Adipose tissue (tissue), 3 donors: Measurements from ENCODE around the gene KDR. TPM values are rescaled to one million over a fixed set of nuclear protein-coding genes. Genes with fewer than 3 reads are reported as not detected.

Experiments
- H3K27ac ChIP-seq: one replicate; pipeline ENCODE4 v1.5.1; 2013; ENCODE audit warnings: low read depth, low read length
- WGBS, 3 donors: extraction: QIAGEN DNeasy Blood & Tissue Kit; methylation state at CpG; one replicate each; pipeline ENCODE4 v1.1.7; 2013; 5-methylcytosine and 5-hydroxymethylcytosine counted together
- polyA plus RNA-seq, 3 donors: library from polyadenylated mRNA; stranded (reverse); fragments of 200-250 nt; gene quantifications; one replicate each; pipeline ENCODE4 v1.2.3, GENCODE V29; 2013
- donor health status: healthy with polysubstance abuse.
- donor health status: Bipolar disorder and iron deficiency.
- donor health status: healthy.

KDR gene
- polyA plus RNA-seq, 3 donors: 3.8 to 37.4 (median 8.2) TPM

DNA sequence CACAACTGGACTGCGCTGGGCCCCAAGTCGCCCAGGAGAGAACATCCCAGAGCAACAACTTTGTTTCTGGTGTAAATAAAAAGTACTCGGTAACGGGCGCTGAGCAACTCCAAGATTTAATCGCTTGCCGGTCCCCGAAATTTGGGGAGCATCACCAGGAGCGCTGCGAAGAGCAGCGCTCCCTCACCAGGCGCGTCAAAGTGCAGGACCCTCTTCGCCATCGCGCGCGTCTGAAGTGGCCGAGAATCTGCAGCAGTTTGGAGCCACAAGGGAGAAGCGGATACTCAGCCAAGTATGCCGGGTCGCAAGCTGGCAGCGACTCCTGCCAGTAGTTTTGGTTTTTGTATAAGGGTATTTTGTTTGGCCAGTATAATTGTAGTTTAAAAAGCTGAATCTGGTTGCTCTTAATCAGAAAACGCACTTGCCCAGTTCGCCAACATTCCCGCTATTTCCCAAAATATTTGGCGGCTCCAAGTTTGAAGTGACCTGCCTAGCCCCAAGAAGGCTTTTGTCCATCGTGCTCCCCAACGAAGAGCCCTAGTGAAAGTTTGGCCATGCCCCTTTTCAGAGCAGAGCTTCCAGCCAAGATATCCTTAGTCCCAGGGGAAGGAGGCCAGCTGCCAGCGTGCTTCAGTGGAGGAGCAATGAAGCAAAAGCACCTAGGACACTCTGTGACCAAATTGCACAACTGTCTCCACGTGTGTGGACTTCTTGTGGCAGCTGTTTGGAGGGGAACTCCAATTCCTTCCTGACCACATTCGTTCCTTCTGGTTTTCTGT, 557 bp upstream of the KDR start:
- H3K27ac ChIP-seq: no peak overlapping the region
- 4% methylated on average over 32 of the region's 32 CpGs for WGBS, 3 donors

DNA sequence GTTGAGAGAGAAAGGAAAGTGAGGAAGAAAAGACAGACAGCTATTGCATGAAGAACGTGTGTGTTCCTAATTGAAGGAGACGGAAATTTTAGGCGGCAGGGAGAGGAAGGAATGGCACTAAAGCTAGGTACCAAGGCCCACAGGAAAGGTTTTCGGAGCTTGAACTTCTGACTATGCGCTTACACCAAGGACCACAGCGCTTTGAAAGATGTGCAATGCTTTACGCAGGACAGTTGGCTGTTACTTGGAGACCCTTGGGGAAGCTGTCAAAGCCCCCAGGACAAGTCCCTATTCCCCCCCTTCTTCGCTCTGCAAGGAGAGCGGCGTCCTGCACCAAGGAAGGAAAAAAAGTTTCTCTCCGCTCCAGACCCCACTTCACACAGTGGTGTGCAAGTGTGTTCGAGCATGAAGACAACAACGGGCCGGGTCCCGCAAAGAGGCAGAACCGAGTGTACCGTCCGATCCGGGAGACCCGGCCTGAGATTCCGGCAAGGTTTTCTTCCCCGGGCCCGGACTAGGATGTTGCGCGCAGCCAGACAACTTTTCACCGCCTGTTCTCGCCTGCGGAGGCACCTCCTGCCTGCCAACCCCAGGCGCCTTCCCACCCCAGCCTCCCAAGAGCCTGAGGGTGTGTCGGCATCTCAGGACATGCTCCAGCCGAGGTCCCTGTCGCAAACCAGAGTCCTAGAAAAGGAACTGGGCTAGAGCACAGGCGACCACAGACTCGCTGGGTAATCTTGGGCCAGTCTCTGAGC, 896 bp downstream of the KDR start:
- H3K27ac ChIP-seq: no peak overlapping the region
- WGBS, 3 donors: 8 to 19% (median 18%) methylated on average over 34 of the region's 34 CpGs

GRCh38 chr4:55123791-55124190, 1.6 kb downstream of the KDR start:
- no peak overlapping the region for H3K27ac ChIP-seq
- 52 to 64% (median 61%) methylated on average over 6 of the region's 6 CpGs for WGBS, 3 donors

GRCh38 chr4:55122235-55122634, 3.2 kb downstream of the KDR start:
- H3K27ac ChIP-seq: no peak overlapping the region
- 45 to 76% (median 60%) methylated on average over 2 of the region's 2 CpGs for WGBS, 3 donors

GRCh38 chr4:55121246-55121645, 4.1 kb downstream of the KDR start:
- WGBS, 3 donors: 63 to 70% (median 63%) methylated on average over 4 of the region's 4 CpGs
- H3K27ac ChIP-seq: no peak overlapping the region

DNA sequence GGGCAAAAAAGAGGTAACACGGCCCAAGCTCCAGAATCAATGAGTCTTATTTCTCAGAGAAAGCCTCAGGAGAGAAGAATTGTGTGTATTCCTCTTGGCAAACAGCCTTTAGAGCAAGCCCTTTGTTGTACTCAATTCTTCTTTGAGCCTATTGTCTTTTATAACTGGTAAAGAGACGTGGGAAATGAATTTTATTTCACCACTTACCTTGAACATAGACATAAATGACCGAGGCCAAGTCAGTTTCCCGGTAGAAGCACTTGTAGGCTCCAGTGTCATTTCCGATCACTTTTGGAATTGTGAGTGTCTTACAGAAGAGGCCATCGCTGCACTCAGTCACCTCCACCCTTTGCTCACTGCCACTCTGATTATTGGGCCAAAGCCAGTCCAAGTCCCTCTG, 7.0 kb downstream of the KDR start:
- no peak overlapping the region for H3K27ac ChIP-seq
- 70 to 84% (median 84%) methylated on average over 6 of the region's 6 CpGs for WGBS, 3 donors

DNA sequence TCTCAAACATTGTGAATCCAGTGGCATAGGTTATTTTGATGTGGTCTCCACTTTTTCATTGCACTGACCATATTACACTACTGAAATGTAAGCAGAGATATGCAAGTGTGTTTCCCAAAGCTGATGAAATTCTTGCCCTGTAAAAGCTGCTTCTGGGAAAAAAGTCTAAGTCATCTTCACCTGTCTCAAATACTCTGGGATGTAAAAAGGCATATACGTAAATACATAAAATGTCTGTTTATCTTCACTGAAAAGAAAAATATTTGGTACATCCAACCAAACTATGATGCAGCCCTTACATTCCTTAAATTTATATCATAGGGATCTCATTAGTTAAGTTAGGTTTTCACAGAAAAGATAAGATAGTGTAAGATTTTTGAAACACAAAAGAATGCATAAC, 7.9 kb downstream of the KDR start:
- WGBS, 3 donors: 83 to 85% (median 84%) methylated on average over 1 of the region's 1 CpG
- no peak overlapping the region for H3K27ac ChIP-seq

- 45 to 69% (median 52%) methylated on average over 1 of the region's 1 CpG for WGBS, 3 donors
- H3K27ac ChIP-seq: no peak overlapping the region
These were observed 8.9 kb downstream of the KDR start for GRCh38 chr4:55116450-55116849.

DNA sequence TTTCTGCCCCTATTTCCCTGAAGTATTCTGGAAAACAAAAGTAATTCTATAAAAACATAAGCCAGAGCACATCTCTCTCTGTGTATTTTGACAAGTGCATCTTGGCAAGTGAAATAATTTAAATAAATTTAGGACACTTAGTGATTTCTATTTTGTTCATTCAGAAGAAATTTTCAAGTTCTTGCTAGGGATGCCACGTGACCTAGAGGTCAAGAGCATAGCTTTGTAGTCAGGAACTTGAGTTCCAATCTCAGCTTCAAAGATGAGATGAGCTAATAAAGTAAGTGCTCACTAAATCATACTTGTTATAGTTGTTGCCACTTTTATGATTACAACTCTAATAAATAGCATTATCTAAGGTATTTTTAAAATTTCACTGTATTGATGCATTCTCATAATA, 13.8 kb downstream of the KDR start:
- 38 to 78% (median 75%) methylated on average over 1 of the region's 1 CpG for WGBS, 3 donors

GRCh38 chr4:55110131-55110530, 15.3 kb downstream of the KDR start:
- 59 to 76% (median 65%) methylated on average over 8 of the region's 8 CpGs for WGBS, 3 donors
- H3K27ac ChIP-seq: no peak overlapping the region

More for the DNA sequence above, 13.8 kb downstream of the KDR start:
- no peak overlapping the region for H3K27ac ChIP-seq

- 55 to 72% (median 67%) methylated on average over 3 of the region's 3 CpGs for WGBS, 3 donors
- H3K27ac ChIP-seq: no peak overlapping the region
These were observed 18.3 kb downstream of the KDR start for GRCh38 chr4:55107054-55107453.

GRCh38 chr4:55103224-55103623, 22.2 kb downstream of the KDR start:
- H3K27ac ChIP-seq: no peak overlapping the region
- 84 to 90% (median 87%) methylated on average over 3 of the region's 3 CpGs for WGBS, 3 donors

DNA sequence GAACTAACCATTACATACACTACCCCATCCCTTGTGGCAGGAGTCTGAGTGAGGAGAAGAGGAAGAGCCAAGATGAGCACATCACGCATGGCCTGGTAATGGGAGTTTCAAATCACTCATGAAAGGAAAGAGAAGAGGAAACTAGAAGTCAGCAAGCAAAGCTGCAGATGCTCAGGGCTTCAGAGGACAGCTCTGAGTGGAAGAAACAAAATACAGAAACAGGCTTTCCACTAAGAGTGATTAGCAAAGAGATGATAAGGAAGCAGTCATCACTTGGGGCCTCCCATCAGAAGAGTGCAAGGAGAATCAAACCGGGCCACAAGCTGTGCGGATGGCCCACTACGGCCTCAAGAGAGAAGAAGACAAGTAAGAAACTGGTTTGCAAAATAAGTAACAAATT, 25.6 kb downstream of the KDR start:
- 79 to 90% (median 88%) methylated on average over 4 of the region's 4 CpGs for WGBS, 3 donors
- H3K27ac ChIP-seq: no peak overlapping the region

DNA sequence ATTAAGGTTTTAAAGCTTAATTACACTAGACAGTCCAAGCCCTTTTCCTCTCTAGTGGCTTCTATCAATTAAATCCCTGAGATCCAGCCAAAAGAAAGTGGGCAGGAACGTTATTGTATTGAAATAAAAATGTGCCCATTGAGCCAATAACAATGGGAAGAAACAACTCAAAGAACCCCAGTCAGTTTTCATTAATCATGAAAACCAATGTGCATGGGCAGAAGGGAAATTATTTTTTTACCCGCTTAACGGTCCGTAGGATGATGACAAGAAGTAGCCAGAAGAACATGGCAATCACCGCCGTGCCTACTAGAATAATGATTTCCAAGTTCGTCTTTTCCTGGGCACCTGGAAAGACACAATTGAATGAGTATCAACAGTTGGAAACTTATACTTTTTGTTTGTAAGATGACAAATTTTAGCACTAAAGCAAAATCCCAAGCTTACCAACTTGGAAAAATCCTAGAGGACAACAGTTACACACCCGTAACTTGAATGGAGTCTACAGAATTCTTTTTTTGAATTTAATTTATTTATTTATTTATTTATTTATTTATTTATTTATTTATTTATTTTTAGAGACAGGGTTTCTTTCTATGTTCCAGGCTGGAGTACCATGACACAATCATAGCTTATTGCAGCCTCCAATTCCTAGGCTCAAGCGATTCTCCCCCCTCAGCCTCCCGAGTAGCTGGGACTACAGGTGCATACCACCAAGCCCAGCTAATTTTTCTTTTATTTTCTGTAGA, 26.8 kb downstream of the KDR start:
- 81 to 89% (median 85%) methylated on average over 10 of the region's 10 CpGs for WGBS, 3 donors
- no peak overlapping the region for H3K27ac ChIP-seq

- whole genome bisulfite sequencing, 3 donors: 77 to 89% (median 89%) methylated on average over 4 of the region's 4 CpGs
- no peak overlapping the region for H3K27ac ChIP-seq
These were observed 28.8 kb downstream of the KDR start for GRCh38 chr4:55096619-55097018.

DNA sequence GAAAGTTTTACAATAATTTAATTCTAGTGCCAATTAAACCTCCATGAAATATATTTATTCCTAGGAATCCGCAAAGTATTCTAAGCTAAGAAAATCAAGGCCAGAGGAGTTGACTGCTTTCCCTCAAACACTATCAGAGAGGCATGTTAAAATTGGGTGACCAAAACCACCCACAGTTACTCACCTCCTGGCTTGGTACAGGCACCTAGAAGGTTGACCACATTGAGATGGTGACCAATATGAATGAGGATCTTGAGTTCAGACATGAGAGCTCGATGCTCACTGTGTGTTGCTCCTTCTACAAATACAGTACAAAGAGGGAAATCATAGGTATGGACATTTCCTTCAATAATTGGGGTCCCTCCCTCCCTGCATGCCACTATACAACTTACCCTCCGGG, 29.4 kb downstream of the KDR start:
- H3K27ac ChIP-seq: no peak overlapping the region
- 77 to 79% (median 79%) methylated on average over 3 of the region's 3 CpGs for WGBS, 3 donors

GRCh38 chr4:55092504-55092903, 32.9 kb downstream of the KDR start:
- 84 to 96% (median 89%) methylated on average over 2 of the region's 2 CpGs for WGBS, 3 donors
- no peak overlapping the region for H3K27ac ChIP-seq

GRCh38 chr4:55089916-55090315, 35.5 kb downstream of the KDR start:
- no peak overlapping the region for H3K27ac ChIP-seq
- WGBS, 3 donors: 73 to 84% (median 81%) methylated on average over 6 of the region's 6 CpGs

DNA sequence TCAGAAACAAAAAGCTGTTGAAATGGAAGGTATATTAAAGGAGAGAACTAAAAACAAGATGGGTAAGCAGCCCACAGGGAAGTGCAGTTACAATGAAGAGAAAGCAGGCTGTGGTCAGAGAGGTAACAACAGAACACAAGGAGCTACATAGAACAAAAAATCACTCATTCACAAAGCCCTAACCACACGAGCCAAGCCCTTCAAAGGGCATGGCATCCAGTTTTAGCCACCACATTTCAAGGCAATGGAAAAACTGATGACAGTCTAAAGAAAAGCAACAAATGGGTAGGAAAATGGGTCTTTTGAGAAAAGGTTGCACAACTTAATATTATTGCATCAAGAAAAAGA, 37.5 kb downstream of the KDR start:
- WGBS, 3 donors: 5 to 45% (median 36%) methylated on average over 1 of the region's 1 CpG
- H3K27ac ChIP-seq: no peak overlapping the region
